CD4-positive, alpha-beta T cell treated with Interferon alpha-2 for 1 hour (primary cell): Measurements from ENCODE around the gene NXNL2.

Experiments used
- DNase-seq, 2 donors: peaks; one replicate each; pipeline ENCODE4 v3.0.0-alpha.2; 2020 to 2022

Gene NXNL2

DNA sequence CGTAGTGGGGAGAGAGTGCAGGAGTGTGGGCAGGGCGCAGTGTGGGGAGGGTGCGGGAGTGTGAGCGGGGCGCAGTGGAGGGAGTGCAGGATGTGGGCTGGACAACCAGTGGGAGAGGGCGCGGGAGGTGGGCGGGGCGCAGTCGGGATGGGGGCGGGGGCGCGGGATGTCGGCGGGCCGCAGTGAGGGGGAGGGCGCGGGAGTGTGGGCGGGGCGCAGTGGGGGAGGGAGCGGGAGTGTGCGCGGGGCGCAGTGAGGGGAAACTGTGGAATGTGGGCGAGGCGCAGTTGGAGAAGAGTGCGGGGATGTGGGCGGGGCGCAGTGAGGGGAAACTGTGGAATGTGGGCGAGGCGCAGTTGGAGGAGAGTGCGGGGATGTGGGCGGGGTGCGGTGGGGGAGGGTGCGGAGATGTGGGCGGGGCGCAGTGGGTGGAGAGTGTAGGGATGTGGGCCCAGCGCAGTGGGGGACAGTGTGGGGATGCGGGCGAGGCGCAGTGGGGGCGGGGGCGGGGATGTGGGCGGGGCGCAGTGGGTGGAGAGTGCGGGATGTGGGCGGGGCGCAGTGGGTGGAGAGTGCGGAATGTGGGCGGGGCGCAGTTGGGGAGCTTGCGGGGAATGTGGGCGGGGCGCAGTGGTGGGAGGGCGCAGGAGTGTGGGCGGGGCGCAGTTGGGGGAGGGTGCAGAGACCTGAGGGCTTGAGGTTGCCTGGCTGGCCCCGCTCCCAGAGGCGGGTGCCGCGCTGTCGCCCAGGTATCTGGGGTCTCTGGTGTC lies at the start of gene NXNL2:
NXNL2 (plus strand) TSS at position 723 of the 770 bp plus-strand sequence. CDS start 257 bp downstream, outside the sequence.
- peak; percentile 39 to 41 for DNase-seq

DNA sequence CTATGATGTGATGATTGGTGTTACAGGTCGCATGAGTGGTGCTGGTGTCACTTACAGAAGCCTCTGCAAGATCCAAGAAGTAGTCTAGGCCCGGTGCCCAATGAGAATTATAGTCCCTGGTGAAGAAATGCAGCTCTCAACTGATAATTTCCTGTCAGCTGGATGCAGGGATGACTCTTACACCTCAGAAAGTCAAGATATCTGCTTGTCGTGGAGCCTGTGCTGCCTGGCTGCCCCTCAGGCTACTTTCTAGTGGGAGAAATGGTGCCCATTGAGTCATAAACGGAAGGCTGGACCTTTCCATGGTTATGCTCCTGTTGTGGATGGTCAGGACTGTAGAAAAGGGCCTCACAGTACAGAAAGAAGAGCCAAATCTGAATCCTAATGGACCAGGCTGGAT lies 46.8 kb upstream of the NXNL2 start:
- no peak for DNase-seq

- DNase-seq = no peak
Measured at GRCh38 chr9:88494983-88495721, 39.8 kb upstream of the NXNL2 start.

DNA sequence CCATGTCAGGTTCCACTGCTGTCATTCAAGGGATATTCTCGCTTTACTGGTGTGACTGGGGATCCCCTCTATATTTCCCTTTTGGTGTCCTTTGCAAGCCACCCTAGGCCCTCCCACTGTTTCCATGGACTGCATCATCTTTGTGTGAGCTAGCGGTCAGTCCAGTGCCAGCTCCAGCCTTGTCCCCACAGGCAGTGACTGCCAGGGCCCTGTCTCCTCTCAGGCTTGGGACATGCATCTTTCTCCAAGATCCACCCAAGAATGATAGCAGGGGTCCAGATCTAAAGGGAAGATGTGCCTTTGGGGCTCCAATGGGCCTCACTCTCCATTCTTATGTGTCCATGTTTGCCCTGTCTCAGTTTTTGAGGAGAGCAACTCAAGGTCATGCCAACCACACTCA lies 37.8 kb upstream of the NXNL2 start:
- no peak for DNase-seq

- no peak for DNase-seq
Measured at GRCh38 chr9:88498880-88499279, 36.1 kb upstream of the NXNL2 start.

GRCh38 chr9:88501086-88501485 lies 33.9 kb upstream of the NXNL2 start:
- no peak for DNase-seq

DNA sequence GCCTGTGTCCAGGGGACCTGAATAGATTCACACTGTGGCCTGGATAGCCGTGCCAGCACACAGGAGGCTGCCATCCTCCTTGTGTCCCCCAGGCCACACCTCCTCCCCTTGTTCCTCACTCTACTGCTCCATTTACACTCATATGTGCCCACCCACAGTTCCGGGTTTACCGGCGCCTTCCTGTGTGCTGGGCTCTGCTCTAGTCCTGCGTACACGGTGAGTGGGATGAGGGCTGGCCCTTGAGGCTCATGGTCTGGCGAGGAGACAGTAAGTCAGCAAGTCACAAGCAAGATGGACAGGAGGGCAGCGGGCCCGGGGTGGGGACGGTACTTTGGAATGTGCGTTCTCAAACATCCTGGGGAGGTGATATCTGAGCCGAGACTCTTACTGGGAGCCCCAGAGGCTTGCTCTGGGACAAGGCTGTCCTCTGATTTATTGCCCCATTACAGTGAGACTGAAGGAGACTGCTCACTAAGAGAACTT lies 32.4 kb upstream of the NXNL2 start:
- no peak for DNase-seq

DNA sequence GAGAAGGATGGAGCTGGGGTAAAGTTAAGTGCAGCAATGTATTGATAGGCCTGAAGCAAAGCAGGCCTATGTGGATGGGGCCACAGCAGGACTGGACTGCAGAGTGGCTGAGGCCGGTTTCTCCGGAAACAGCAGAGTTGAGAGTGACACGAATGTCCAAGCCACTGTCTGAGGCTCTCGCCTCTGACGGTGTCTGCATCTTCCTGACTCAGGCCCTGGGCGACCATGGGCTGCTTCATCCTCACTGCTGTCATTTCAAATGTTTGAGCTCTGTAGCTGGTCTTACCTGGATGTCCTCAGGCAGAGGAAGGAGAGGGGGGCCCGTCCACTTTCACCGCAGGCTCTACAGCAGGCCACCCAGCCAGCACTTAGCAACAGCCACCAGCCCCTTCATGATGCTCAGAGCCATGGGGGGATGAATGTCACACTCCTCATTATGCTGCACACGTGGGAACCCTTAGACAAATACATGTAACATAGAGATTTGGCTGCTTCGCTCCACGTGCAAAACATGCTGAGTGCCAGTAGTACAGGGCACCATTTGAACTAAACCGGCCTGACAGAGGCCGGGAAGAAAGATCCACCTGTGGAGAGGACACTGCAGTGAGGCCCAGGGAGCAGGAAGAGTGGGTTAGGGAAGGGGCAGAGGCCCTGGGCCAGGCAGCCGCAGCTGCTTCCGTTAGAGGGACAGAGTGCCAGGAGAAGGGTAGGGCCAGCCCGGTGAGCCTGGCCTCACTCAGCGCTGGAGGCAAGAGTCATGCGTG lies 31.7 kb upstream of the NXNL2 start:
- DNase-seq = no peak

- DNase-seq = no peak
Measured at GRCh38 chr9:88503845-88504764, 30.9 kb upstream of the NXNL2 start.

DNA sequence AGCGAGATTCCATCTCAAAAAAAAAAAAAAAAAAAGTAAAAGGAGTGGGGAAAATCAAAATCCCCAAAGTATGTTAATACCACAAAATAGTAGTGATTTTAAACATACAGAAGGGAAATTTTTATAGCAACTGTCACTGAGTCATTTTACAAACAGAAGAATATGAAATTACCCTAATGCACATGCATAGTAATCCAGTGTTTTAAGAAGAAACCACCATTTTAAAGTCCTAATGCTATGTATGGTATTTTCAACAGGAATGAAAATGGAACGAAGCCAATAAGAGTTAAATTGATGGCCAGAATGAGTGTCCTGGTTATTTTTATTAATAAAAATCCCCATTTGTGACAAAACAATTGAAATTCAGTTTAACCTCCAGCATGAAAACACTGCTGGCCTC lies 26.7 kb upstream of the NXNL2 start:
- DNase-seq = no peak

DNA sequence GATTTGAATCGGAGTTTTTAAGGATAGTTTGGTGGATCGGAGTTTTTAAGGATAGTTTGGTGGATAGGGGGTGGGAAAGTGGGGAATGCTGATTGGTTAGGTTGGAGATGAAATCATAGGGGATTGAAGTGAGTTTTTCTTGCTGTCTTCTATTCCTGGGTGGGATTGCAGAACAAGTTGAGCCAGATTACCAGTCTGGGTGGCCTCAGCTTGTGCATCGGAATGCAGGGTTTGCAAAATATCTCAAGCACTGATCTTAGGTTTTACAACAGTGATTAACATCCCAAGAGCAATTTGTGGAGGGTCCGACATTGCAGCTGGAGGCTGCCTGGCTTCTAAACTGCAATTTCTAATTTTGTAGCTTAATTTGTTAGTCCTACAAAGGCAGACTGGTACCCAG lies 23.1 kb upstream of the NXNL2 start:
- DNase-seq = no peak

GRCh38 chr9:88514247-88514646 lies 20.7 kb upstream of the NXNL2 start:
- DNase-seq = no peak

DNA sequence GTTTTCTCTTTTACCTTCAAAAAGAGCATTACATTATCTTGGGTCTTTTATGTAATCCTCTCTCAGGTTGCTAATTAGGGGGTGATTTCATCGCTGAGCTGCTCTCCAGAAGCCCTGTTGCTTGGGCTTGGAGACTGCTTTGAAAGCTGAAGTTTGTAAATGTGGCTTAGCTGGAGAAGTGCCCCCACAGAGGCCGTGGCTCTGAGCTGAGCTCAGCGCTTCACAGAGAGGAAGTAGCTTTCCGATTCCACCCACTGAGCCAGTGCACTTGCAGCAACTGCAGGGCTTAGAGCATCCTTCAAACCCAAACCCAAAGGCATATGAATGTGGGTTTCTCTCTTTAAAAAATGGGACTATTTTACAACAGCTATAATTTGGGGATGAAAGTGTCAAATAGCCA lies 13.7 kb upstream of the NXNL2 start:
- DNase-seq = no peak

DNA sequence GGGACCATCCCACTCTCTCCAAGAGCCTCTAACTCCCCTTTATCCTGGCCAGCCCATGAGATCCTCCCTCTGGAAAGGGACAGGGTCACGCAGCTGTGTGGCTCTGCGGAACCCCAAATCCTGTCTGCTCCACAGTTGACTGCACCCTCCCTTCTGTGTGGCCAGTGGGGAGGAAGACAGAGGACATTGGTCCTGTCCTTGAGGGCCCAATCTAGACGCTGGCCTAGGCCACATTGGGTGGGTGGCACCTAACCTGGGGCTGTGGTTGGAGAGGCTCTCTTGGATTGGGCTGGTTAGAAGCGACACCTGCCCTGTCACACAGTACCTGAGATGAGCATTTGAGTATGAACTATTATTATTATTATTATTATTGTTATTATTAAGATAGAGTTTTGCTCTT lies 12.6 kb upstream of the NXNL2 start:
- no peak for DNase-seq

- DNase-seq = no peak
Measured at GRCh38 chr9:88523056-88523455, 11.9 kb upstream of the NXNL2 start.

GRCh38 chr9:88524911-88525310 lies 10.1 kb upstream of the NXNL2 start:
- DNase-seq = no peak

DNA sequence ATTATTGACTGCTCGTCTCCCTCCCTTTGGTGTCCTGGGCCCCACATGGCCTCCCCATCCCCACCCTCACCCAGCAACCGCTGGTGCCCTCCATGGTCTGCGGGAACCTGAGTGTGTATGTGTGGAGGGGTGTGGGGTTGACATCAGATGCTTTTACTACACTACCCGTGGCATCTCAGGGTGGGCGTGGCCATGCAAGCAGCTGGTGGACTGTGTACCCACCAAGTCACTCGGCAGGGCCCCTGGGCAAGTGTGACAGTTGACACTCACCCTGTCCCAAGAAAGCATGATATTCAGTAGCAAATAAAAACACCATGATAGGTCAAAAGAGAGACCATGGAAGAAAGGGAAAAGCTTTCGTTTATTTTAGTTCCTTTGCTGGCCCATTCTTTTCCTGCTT lies 7.4 kb upstream of the NXNL2 start:
- DNase-seq = no peak

- no peak for DNase-seq
Measured at GRCh38 chr9:88528080-88528790, 6.7 kb upstream of the NXNL2 start.

DNA sequence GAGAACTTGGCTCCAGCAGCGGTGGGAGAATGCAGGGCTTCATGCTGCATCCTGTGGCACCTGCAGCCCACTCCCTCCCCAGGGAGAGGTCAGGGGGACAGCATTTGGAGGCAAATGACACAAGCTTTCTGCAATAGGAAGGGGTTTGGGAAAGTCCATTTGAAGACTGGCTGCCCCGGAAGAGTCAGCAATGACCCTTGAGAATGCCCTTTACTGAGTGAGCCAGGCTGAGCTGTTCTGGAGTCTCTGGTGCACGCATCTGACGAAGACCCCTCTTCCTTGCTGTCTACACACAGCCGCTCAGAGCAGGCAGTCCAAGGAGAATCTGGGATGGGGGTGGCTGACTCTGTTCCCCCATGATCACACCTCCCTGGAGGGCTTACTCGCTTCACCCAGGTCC lies 5.5 kb upstream of the NXNL2 start:
- no peak for DNase-seq

- DNase-seq = no peak
Measured at GRCh38 chr9:88530051-88530450, 4.9 kb upstream of the NXNL2 start.

GRCh38 chr9:88531920-88532698 lies 2.9 kb upstream of the NXNL2 start:
- DNase-seq = no peak
